Neural progenitor cell (in vitro differentiated cells): Measurements from ENCODE around the gene PTPRG.

Source experiments
- CTCF ChIP-seq: fragments of 200-600 bp; sonication (generic); IDR thresholded peaks from 2 replicates; pipeline ENCODE4 v1.5.1; 2017; ENCODE audit warnings: antibody characterized with exemption, mild to moderate bottlenecking
- EZH2 ChIP-seq: fragments of 200-600 bp; sonication (generic); IDR thresholded peaks from 2 replicates; pipeline ENCODE4 v1.6.1; 2017; ENCODE audit warnings: antibody characterized with exemption, mild to moderate bottlenecking, moderate library complexity
- EZH2phosphoT487 ChIP-seq: fragments of 200-600 bp; sonication (generic); IDR thresholded peaks from 2 replicates; pipeline ENCODE4 v1.6.1; 2017; ENCODE audit warnings: antibody characterized with exemption

DNA sequence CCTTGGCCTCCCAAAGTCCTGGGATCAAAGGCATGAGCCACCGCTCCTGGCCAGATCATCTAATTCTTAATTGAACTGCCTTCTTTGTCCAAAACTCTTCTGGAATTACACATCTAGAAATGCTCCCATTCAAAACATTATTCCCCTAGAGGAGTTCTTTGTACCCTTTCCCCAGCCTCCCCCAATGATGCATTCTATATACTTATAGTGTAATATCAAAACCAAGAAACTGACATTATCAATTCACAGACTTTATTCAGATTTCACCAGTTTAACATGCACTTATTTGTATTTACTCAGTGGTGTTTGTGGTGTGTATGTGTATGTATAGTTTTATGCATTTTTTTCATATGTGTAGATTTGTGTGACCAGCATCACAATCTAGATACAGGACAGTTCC is 85.0 kb downstream of the PTPRG start:
- TF ChIP-seq CTCF, result no peak
- TF ChIP-seq EZH2phosphoT487, result no peak
- TF ChIP-seq EZH2, result no peak
